ENCODE data around the gene DLG5. TPM values are rescaled to one million over a fixed set of nuclear protein-coding genes. Genes with fewer than 3 reads are reported as not detected.

Gene DLG5
- total and polyA plus RNA-seq, 7 donors: 6.0 to 78.1 (median 41.0) TPM

GRCh38 chr10:77844177-77844576, 82.4 kb downstream of the DLG5 start:
- TF ChIP-seq POLR2AphosphoS5 (IDR thresholded peaks at IDR 0.05) (peak; percentile 57 to 80 (median 75)), CTCF (IDR thresholded peaks at IDR 0.05) (no peak), EP300 (IDR thresholded peaks at IDR 0.05) (peak in 3 of 4 donors; percentile 72 to 81 (median 74)), POLR2A (IDR thresholded peaks at IDR 0.05) (no peak)
- intact Hi-C loops (cut with DNase I): loop anchor here (2.0 kb wide), 1 partner anchor 29 kb away; no protein-coding TSS in a partner anchor
- no peaks in the 10 kb centered on the region for H3K9me3 ChIP-seq
- H3K4me1 ChIP-seq: peaks cover 0 to 53% (median 46%) of the 10 kb centered on the region in 4 donors
- no peak overlapping the region for H3K4me3 ChIP-seq
- peaks cover 11 to 44% (median 29%) of the 10 kb centered on the region in 4 donors for H3K36me3 ChIP-seq
- H3K27me3 ChIP-seq: no peaks in the 10 kb centered on the region
- 21 to 60% methylated on average over 7 of the region's 7 CpGs for WGBS, 2 donors
- DNase-seq: peak; percentile 82
- H3K27ac ChIP-seq: peak overlapping the region; percentile 55 to 88 (median 81)

DNA sequence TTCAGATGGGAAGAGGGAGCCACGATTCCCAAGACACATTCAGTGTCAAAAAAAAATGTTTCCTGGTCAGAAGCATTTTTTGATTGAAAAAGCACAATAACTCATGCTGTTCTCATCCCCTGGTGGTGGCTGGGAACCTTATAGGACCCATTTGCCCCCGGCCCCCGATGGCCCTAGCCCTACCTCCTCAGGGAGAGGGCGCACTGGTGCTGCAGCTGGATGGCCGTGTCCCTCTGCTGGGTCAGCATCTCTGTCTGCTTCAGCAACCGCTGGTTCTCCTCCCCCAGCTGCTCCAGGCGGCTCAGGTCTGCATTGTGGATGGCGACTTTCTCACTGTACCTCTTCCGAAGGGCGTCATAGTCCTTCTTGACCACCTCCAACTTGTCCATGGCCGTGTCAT, 83.3 kb downstream of the DLG5 start:
- Histone ChIP-seq H3K36me3 (peaks cover 11 to 51% (median 29%) of the 10 kb centered on the region in 4 donors), H3K27ac (peak overlapping the region in 3 of 4 donors; percentile 81 to 88 (median 81))
- intact Hi-C loops (cut with DNase I): no loop called here

DNA sequence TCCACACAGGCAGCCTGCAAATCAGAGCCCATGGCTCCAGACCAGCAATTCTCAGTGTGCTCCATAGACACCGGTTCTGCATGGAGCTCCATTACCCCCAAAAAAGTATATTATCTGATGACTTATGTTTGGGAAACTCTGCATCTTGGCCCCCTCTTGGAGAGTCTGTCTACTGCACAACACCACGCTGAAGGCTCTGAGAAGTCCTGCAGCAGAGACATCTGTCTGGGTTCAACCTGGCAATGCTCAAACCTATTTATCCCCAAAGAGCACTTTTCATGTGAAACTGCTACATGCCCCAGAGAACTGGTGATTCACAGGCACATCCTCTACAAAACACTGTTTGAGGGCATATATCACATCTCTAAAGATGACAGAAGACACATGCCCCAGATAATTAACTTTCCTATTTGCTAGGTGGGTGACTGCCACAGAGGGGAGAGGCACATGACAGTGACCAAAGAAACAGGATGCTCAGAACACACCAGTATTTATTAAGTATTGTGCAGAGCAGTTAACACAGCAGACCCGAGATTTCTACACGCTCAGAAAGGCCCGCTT, 83.8 kb downstream of the DLG5 start:
- Histone ChIP-seq H3K27me3 (no peaks in the 10 kb centered on the region), H3K4me1 (peaks cover 0 to 64% (median 57%) of the 10 kb centered on the region in 4 donors), H3K36me3 (peaks cover 11 to 55% (median 29%) of the 10 kb centered on the region in 4 donors), H3K9me3 (no peaks in the 10 kb centered on the region), H3K4me3 (no peak overlapping the region), H3K27ac (peak overlapping the region in 3 of 4 donors; percentile 81 to 88 (median 81))
- 91 to 92% methylated on average over 5 of the region's 5 CpGs for WGBS, 2 donors
- TF ChIP-seq POLR2A (IDR thresholded peaks at IDR 0.05) (no peak), CTCF (IDR thresholded peaks at IDR 0.05) (no peak), EP300 (IDR thresholded peaks at IDR 0.05) (no peak), POLR2AphosphoS5 (IDR thresholded peaks at IDR 0.05) (no peak)
- intact Hi-C loops (cut with DNase I): no loop called here
- no peak for DNase-seq

More for the DNA sequence above, 83.3 kb downstream of the DLG5 start:
- Histone ChIP-seq H3K4me3 (no peak overlapping the region), H3K9me3 (no peaks in the 10 kb centered on the region), H3K4me1 (peaks cover 0 to 62% (median 54%) of the 10 kb centered on the region in 4 donors), H3K27me3 (no peaks in the 10 kb centered on the region)
- DNase-seq: no peak
- WGBS, 2 donors: 92 to 93% methylated on average over 11 of the region's 11 CpGs
- TF ChIP-seq EP300 (IDR thresholded peaks at IDR 0.05) (no peak), CTCF (IDR thresholded peaks at IDR 0.05) (no peak), POLR2AphosphoS5 (IDR thresholded peaks at IDR 0.05) (no peak), POLR2A (IDR thresholded peaks at IDR 0.05) (no peak)

- Histone ChIP-seq H3K36me3 (peaks cover 11 to 55% (median 29%) of the 10 kb centered on the region in 4 donors), H3K27me3 (no peaks in the 10 kb centered on the region), H3K4me3 (no peak overlapping the region), H3K4me1 (peaks cover 0 to 62% (median 53%) of the 10 kb centered on the region in 4 donors), H3K9me3 (no peaks in the 10 kb centered on the region), H3K27ac (peak overlapping the region in 2 of 4 donors; percentile 81 to 88)
- TF ChIP-seq EP300 (IDR thresholded peaks at IDR 0.05) (no peak), CTCF (IDR thresholded peaks at IDR 0.05) (no peak), POLR2AphosphoS5 (IDR thresholded peaks at IDR 0.05) (no peak), POLR2A (IDR thresholded peaks at IDR 0.05) (no peak)
- intact Hi-C loops (cut with DNase I): no loop called here
- DNase-seq: no peak
- WGBS, 2 donors: 97% methylated on average over 27 of the region's 27 CpGs
These were observed 84.7 kb downstream of the DLG5 start for GRCh38 chr10:77841711-77842375.
